ENCODE results near the gene CDC25B. TPM values are rescaled to one million over a fixed set of nuclear protein-coding genes. Genes with fewer than 3 reads are reported as not detected.
A peak's percentile ranks its signal among the peaks of the same experiment; 100 is the strongest.

The CDC25B gene
- total and polyA plus RNA-seq, 2 of the 13 experiments (the other 11 are each of a cell fraction or from before 2014, with no cell fraction given) = 14.5 to 19.4 TPM

GRCh38 chr20:3796477-3797225 lies 541 bp downstream of the CDC25B start (continued):
- TF ChIP-seq BRD4 (CRISPR knock-in tag; IDR thresholded peaks at IDR 0.05) (no peak), PHB2 (IDR thresholded peaks at IDR 0.05; ENCODE audit: partially characterized antibody) (no peak), MTERF4 (CRISPR knock-in tag; IDR thresholded peaks at IDR 0.05) (0 out of 2 replicates have a peak, but pooled peaks have one; percentile 52), THAP8 (CRISPR knock-in tag; IDR thresholded peaks at IDR 0.05; ENCODE audit: borderline replicate concordance) (0 out of 2 replicates have a peak, but pooled peaks have one; percentile 21), ZNF296 (CRISPR knock-in tag; conservative IDR thresholded peaks at IDR 0.05) (no peak), CC2D1A (CRISPR knock-in tag; IDR thresholded peaks at IDR 0.05) (no peak), ZNF556 (CRISPR knock-in tag; IDR thresholded peaks at IDR 0.05; ENCODE audit: borderline replicate concordance) (0 out of 2 replicates have a peak, but pooled peaks have one; percentile 28)

GRCh38 chr20:3797226-3797545 lies 1.1 kb downstream of the CDC25B start:
- Histone ChIP-seq H3K4me2 (ENCODE audit: low read depth, low read length) (peak overlapping the region; percentile 95), H3K27me3 (ENCODE audit: control insufficient read depth in 1 of 2, insufficient read depth in 2 of 2, low read length in 2 of 2) (no peaks in the 10 kb centered on the region; a peak in 1 of 5 replicates), H3K4me3 (replicated peaks in 1 of 3; ENCODE audit: insufficient read depth in 1 of 3, low read depth in 2 of 3, low read length in 3 of 3) (peak overlapping the region; percentile 76 to 88 (median 85)), H3K4me1 (ENCODE audit: insufficient read depth, low read length) (peaks cover 44% of the 10 kb centered on the region), H3K27ac (ENCODE audit: extremely low read length, insufficient read depth, low read length) (peak overlapping the region; percentile 66), H3K9me3 (ENCODE audit: low read length) (no peaks in the 10 kb centered on the region), H3K79me2 (ENCODE audit: insufficient read depth, low read length) (peaks cover 20% of the 10 kb centered on the region), H2AFZ (ENCODE audit: low read length) (peak overlapping the region; percentile 6), H4K20me1 (ENCODE audit: insufficient read depth, low read length) (no peaks in the 10 kb centered on the region), H3K9ac (ENCODE audit: insufficient read depth, low read depth, low read length) (peak overlapping the region; percentile 77), H3K36me3 (replicated peaks in 1 of 2; ENCODE audit: control insufficient read depth in 1 of 2, insufficient read depth in 2 of 2, low read length in 2 of 2) (peaks cover 14 to 26% of the 10 kb centered on the region in 2 experiments)
- no peak for FAIRE-seq
- ATAC-seq = peak; percentile 3
- CTCF ChIA-PET (ENCODE audit: low intra/inter-chr PET ratio, low total read pairs) = interaction anchor here (1.3 kb wide), 1 partner anchor 23 kb away, joined by 3 read pairs; the partner anchor contains the start of gene AP5S1
- TSS peak; percentile 64 for BruUV-seq (replicated peaks)
- POLR2A ChIA-PET = interaction anchor here (3.1 kb wide), 1 partner anchor 22 kb away, joined by 31 read pairs; the partner anchor contains the start of gene AP5S1
- no peak for DNase-seq (ENCODE audit: low spot score)
- intact Hi-C loops (cut with micrococcal nuclease; ENCODE audit: unreplicated experiment) (no loop called here), in situ Hi-C loops (cut with HindIII; ENCODE audit: extremely low pct_ligation_motif_present, low pct_unique_long_range_greater_than_20kb) (no loop called here)
- WGBS (ENCODE audit: low lambda C conversion rate) = 39% methylated on average over 5 of the region's 5 CpGs
- no peak for TF ChIP-seq ZNF224 (CRISPR knock-in tag; IDR thresholded peaks at IDR 0.05)
- no peak for TF ChIP-seq POGZ (CRISPR knock-in tag; IDR thresholded peaks at IDR 0.05)
- TF ChIP-seq ZNF124 (CRISPR knock-in tag; IDR thresholded peaks at IDR 0.05) = 0 out of 2 replicates have a peak, but pooled peaks have one; percentile 20
- TF ChIP-seq ZNF883 (CRISPR knock-in tag; IDR thresholded peaks at IDR 0.05; ENCODE audit: not compliant biosample characterization) = no peak
- 0 out of 2 replicates have a peak, but pooled peaks have one; percentile 23 for TF ChIP-seq ZSCAN31 (CRISPR knock-in tag; IDR thresholded peaks at IDR 0.05; ENCODE audit: low read depth)
- no peak for TF ChIP-seq SIN3B (IDR thresholded peaks at IDR 0.05; ENCODE audit: low read length)
- TF ChIP-seq GZF1 (CRISPR knock-in tag; IDR thresholded peaks at IDR 0.05) = 0 out of 2 replicates have a peak, but pooled peaks have one; percentile 25
- TF ChIP-seq THAP7 (CRISPR knock-in tag; IDR thresholded peaks at IDR 0.05) = peak; percentile 28; the same call in 1 of the 2 replicates
- TF ChIP-seq ZNF83 (CRISPR knock-in tag; IDR thresholded peaks at IDR 0.05; ENCODE audit: borderline replicate concordance) = no peak
- TF ChIP-seq ZNF570 (CRISPR knock-in tag; IDR thresholded peaks at IDR 0.05; ENCODE audit: borderline replicate concordance) = no peak
- no peak for TF ChIP-seq RARA (CRISPR knock-in tag; IDR thresholded peaks at IDR 0.05)
- TF ChIP-seq ZNF710 (CRISPR knock-in tag; IDR thresholded peaks at IDR 0.05; ENCODE audit: borderline replicate concordance) = peak; percentile 13; the same call in 1 of the 2 replicates

Data from HepG2 (cell line).